ENCODE data around the gene JARID2.

JARID2 gene

GRCh38 chr6:15527838-15528617 lies 282.2 kb downstream of the JARID2 start:
- Histone ChIP-seq H3K36me3 (ENCODE audit: control insufficient read depth in 1 of 2, insufficient read depth in 2 of 2, low read length in 2 of 2) (peaks cover 17 to 55% of the 10 kb centered on the region in 2 donors), H3K4me3 (ENCODE audit: low read depth in 1 of 2, low read length in 2 of 2) (no peak overlapping the region), H3K4me1 (ENCODE audit: control insufficient read depth in 1 of 2, insufficient read depth in 2 of 2, low read length in 2 of 2) (peaks cover 0 to under 1% of the 10 kb centered on the region in 2 donors), H3K27me3 (ENCODE audit: control insufficient read depth in 1 of 2, insufficient read depth in 2 of 2, low read length in 2 of 2) (no peaks in the 10 kb centered on the region), H3K9ac (ENCODE audit: low read depth in 1 of 2, low read length in 2 of 2) (no peak overlapping the region), H3K9me3 (ENCODE audit: control insufficient read depth in 1 of 2, low read length in 2 of 2) (no peaks in the 10 kb centered on the region), H3K27ac (ENCODE audit: low read depth, low read length) (no peak overlapping the region)

- Histone ChIP-seq H3K27ac (ENCODE audit: low read depth, low read length) (no peak overlapping the region), H3K4me3 (ENCODE audit: low read depth in 1 of 2, low read length in 2 of 2) (no peak overlapping the region), H3K36me3 (ENCODE audit: control insufficient read depth in 1 of 2, insufficient read depth in 2 of 2, low read length in 2 of 2) (peaks cover 15 to 50% of the 10 kb centered on the region in 2 donors), H3K4me1 (ENCODE audit: control insufficient read depth in 1 of 2, insufficient read depth in 2 of 2, low read length in 2 of 2) (peaks cover 0 to 6% of the 10 kb centered on the region in 2 donors), H3K9ac (ENCODE audit: low read depth in 1 of 2, low read length in 2 of 2) (no peak overlapping the region), H3K27me3 (ENCODE audit: control insufficient read depth in 1 of 2, insufficient read depth in 2 of 2, low read length in 2 of 2) (no peaks in the 10 kb centered on the region), H3K9me3 (ENCODE audit: control insufficient read depth in 1 of 2, low read length in 2 of 2) (no peaks in the 10 kb centered on the region)
Observed at GRCh38 chr6:15528870-15529269, 283.0 kb downstream of the JARID2 start.

DNA sequence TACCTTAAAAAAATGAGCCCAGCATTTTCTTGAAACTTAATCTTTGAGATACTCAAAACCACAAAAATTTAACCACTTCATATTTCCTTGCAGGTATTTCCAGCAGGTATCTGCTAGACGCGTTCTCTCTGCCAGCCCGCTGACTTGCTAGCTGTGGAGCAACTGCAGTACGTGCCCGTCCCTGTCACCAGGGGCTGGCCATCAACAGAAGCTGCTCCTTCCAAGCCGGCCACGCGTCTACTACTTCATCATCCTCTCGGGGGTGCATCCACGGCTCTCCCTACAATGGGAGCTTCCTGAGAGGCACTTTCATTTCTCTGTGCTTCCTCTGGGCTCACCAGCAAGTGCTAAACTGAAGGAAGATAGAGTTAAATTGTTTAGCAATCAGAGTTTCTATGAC lies 284.5 kb downstream of the JARID2 start:
- H3K27ac ChIP-seq (ENCODE audit: low read depth, low read length), result no peak overlapping the region
- peaks cover 10 to 38% of the 10 kb centered on the region in 2 donors for H3K36me3 ChIP-seq (ENCODE audit: control insufficient read depth in 1 of 2, insufficient read depth in 2 of 2, low read length in 2 of 2)
- H3K9ac ChIP-seq (ENCODE audit: low read depth in 1 of 2, low read length in 2 of 2), result no peak overlapping the region
- H3K9me3 ChIP-seq (ENCODE audit: control insufficient read depth in 1 of 2, low read length in 2 of 2), result no peaks in the 10 kb centered on the region
- H3K4me3 ChIP-seq (ENCODE audit: low read depth in 1 of 2, low read length in 2 of 2), result no peak overlapping the region
- no peaks in the 10 kb centered on the region for H3K27me3 ChIP-seq (ENCODE audit: control insufficient read depth in 1 of 2, insufficient read depth in 2 of 2, low read length in 2 of 2)
- peaks cover 0 to 6% of the 10 kb centered on the region in 2 donors for H3K4me1 ChIP-seq (ENCODE audit: control insufficient read depth in 1 of 2, insufficient read depth in 2 of 2, low read length in 2 of 2)

GRCh38 chr6:15531973-15532372 lies 286.1 kb downstream of the JARID2 start:
- Histone ChIP-seq H3K27ac (ENCODE audit: low read depth, low read length) (no peak overlapping the region), H3K27me3 (ENCODE audit: control insufficient read depth in 1 of 2, insufficient read depth in 2 of 2, low read length in 2 of 2) (no peaks in the 10 kb centered on the region), H3K4me1 (ENCODE audit: control insufficient read depth in 1 of 2, insufficient read depth in 2 of 2, low read length in 2 of 2) (peaks cover 5 to 12% of the 10 kb centered on the region in 2 donors), H3K9me3 (ENCODE audit: control insufficient read depth in 1 of 2, low read length in 2 of 2) (no peaks in the 10 kb centered on the region), H3K36me3 (ENCODE audit: control insufficient read depth in 1 of 2, insufficient read depth in 2 of 2, low read length in 2 of 2) (peaks cover 10 to 32% of the 10 kb centered on the region in 2 donors), H3K9ac (ENCODE audit: low read depth in 1 of 2, low read length in 2 of 2) (no peak overlapping the region), H3K4me3 (ENCODE audit: low read depth in 1 of 2, low read length in 2 of 2) (no peak overlapping the region)

DNA sequence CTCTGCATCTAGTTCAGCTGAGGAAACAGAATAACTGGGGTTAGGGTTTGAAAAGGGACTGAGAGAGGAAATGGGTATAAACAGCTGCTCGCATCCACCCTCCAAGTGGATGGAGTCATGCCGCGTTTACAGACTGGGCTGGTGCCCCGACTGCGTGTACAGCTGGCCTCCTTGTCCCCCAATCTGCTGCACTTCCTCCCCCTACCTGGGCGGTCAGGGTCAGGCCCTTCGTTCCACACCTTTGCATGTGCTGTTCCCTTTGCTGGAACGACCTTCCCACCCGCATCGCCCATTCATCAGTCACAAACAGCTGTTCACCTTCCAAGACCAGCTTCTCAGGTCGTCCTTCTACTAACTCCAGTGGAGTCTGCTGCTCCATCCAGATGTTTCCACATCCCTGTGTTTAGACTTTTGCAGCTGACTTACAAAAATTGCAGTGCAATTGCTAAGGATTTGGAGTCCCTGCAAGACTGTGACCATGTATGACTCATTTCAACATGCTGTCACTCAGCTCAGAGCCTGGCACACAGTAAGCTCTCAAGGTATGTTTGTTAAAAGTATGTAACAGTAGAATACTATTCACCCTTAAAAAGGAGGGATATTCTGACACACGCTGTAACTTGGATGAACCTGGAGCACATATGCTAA lies 287.6 kb downstream of the JARID2 start:
- Histone ChIP-seq H3K27ac (ENCODE audit: low read depth, low read length) (no peak overlapping the region), H3K27me3 (ENCODE audit: control insufficient read depth in 1 of 2, insufficient read depth in 2 of 2, low read length in 2 of 2) (no peaks in the 10 kb centered on the region), H3K36me3 (ENCODE audit: control insufficient read depth in 1 of 2, insufficient read depth in 2 of 2, low read length in 2 of 2) (peaks cover 3 to 24% of the 10 kb centered on the region in 2 donors), H3K9me3 (ENCODE audit: control insufficient read depth in 1 of 2, low read length in 2 of 2) (no peaks in the 10 kb centered on the region), H3K4me3 (ENCODE audit: low read depth in 1 of 2, low read length in 2 of 2) (no peak overlapping the region), H3K4me1 (ENCODE audit: control insufficient read depth in 1 of 2, insufficient read depth in 2 of 2, low read length in 2 of 2) (peaks cover 5 to 12% of the 10 kb centered on the region in 2 donors), H3K9ac (ENCODE audit: low read depth in 1 of 2, low read length in 2 of 2) (no peak overlapping the region)

DNA sequence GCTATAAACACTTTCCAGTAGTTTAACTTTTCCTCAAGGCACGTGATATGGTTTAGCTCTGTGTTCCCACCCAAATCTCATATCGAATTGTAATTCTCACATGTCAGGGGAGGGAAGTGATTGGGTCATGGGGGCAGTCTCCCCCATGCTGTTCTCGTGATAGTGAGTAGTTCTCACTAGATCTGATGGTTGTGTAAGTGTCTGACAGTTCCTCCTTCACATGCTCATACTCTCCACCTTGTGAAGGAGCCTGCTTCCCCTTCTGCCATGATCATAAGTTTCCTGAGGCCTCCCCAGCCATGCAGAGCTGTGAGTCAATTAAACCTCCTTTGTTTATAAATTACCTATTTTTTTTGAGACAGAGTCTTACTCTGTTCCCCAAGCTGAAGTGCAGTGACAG lies 289.1 kb downstream of the JARID2 start:
- no peaks in the 10 kb centered on the region for H3K9me3 ChIP-seq (ENCODE audit: control insufficient read depth in 1 of 2, low read length in 2 of 2)
- no peak overlapping the region for H3K27ac ChIP-seq (ENCODE audit: low read depth, low read length)
- no peaks in the 10 kb centered on the region for H3K27me3 ChIP-seq (ENCODE audit: control insufficient read depth in 1 of 2, insufficient read depth in 2 of 2, low read length in 2 of 2)
- peaks cover 2 to 21% of the 10 kb centered on the region in 2 donors for H3K36me3 ChIP-seq (ENCODE audit: control insufficient read depth in 1 of 2, insufficient read depth in 2 of 2, low read length in 2 of 2)
- H3K4me1 ChIP-seq (ENCODE audit: control insufficient read depth in 1 of 2, insufficient read depth in 2 of 2, low read length in 2 of 2), result peaks cover 5 to 12% of the 10 kb centered on the region in 2 donors
- H3K9ac ChIP-seq (ENCODE audit: low read depth in 1 of 2, low read length in 2 of 2), result no peak overlapping the region
- H3K4me3 ChIP-seq (ENCODE audit: low read depth in 1 of 2, low read length in 2 of 2), result no peak overlapping the region

DNA sequence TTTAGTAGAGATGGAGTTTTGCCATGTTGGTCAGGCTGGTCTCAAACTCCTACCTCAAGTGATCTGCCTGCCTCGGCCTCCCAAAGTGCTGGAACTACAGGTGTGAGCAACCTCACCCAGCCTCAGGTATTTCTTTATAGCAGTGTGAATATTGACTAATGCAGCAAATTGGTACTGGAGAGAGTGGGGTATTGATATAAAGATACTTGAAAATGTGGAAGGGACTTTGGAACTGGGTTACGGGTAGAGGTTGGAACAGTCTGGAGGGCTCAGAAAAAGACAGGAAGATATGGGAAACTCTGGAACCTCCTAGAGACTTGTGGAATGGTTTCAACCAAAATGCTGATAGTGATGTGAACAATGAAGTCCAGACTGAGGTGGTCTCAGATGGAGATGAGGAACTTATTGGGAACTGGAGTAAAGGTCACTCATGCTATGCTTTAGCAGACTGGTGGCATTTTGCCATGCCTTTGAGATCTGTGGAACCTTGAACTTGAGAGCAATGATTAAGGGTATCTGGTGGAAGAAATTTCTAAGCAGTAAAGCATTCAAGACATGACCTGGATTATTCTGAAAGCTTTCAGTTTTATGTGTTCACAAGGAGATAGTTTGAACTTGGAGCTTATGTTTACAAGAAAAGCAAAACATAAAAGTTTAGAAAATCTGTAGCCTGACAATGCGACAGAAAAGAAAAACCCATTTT lies 289.8 kb downstream of the JARID2 start:
- no peaks in the 10 kb centered on the region for H3K9me3 ChIP-seq (ENCODE audit: control insufficient read depth in 1 of 2, low read length in 2 of 2)
- peaks cover 5 to 12% of the 10 kb centered on the region in 2 donors for H3K4me1 ChIP-seq (ENCODE audit: control insufficient read depth in 1 of 2, insufficient read depth in 2 of 2, low read length in 2 of 2)
- H3K9ac ChIP-seq (ENCODE audit: low read depth in 1 of 2, low read length in 2 of 2), result no peak overlapping the region
- H3K27me3 ChIP-seq (ENCODE audit: control insufficient read depth in 1 of 2, insufficient read depth in 2 of 2, low read length in 2 of 2), result no peaks in the 10 kb centered on the region
- H3K4me3 ChIP-seq (ENCODE audit: low read depth in 1 of 2, low read length in 2 of 2), result no peak overlapping the region
- H3K36me3 ChIP-seq (ENCODE audit: control insufficient read depth in 1 of 2, insufficient read depth in 2 of 2, low read length in 2 of 2), result peaks cover 0 to 18% of the 10 kb centered on the region in 2 donors
- no peak overlapping the region for H3K27ac ChIP-seq (ENCODE audit: low read depth, low read length)

DNA sequence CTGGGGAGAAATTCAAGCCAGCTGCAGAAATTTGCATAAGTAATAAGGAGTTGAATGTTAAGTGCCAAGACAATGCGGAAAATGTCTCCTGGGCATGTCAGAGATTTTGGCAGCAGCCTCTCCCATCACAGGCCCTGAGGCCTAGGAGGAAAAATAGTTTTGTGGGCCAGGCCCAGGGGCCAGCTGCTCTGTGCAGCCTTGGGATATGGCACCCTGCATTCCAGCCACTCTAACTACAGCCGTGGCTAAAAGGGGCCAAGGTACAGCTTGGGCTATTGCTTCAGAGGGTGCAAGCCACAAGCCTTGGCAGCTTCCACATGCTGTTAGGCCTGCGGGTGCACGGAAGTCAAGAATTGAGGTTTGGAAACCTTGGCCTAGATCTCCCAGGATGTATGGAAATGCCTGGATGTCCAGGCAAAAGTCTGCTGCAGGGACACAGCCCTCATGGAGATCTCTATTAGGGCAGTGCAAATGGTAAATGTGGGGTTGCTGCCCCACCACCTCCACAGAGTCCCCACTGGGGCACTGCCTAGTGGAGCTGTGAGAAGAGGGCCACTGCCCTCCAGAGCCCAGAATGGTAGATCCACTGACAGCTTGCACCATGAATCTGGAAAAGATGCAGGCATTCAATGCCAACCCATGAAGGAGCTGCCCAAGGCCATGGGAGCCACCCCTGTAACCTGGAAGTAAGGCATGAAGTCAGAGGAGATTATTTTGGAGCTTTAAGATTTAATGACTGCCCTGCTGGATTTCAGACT lies 290.5 kb downstream of the JARID2 start:
- H3K27ac ChIP-seq (ENCODE audit: low read depth, low read length), result no peak overlapping the region
- H3K36me3 ChIP-seq (ENCODE audit: control insufficient read depth in 1 of 2, insufficient read depth in 2 of 2, low read length in 2 of 2), result peaks cover 0 to 11% of the 10 kb centered on the region in 2 donors
- H3K4me1 ChIP-seq (ENCODE audit: control insufficient read depth in 1 of 2, insufficient read depth in 2 of 2, low read length in 2 of 2), result peaks cover 5 to 12% of the 10 kb centered on the region in 2 donors
- H3K9ac ChIP-seq (ENCODE audit: low read depth in 1 of 2, low read length in 2 of 2), result no peak overlapping the region
- no peaks in the 10 kb centered on the region for H3K27me3 ChIP-seq (ENCODE audit: control insufficient read depth in 1 of 2, insufficient read depth in 2 of 2, low read length in 2 of 2)
- H3K4me3 ChIP-seq (ENCODE audit: low read depth in 1 of 2, low read length in 2 of 2), result no peak overlapping the region
- no peaks in the 10 kb centered on the region for H3K9me3 ChIP-seq (ENCODE audit: control insufficient read depth in 1 of 2, low read length in 2 of 2)

- H3K9me3 ChIP-seq (ENCODE audit: control insufficient read depth in 1 of 2, low read length in 2 of 2), result no peaks in the 10 kb centered on the region
- H3K36me3 ChIP-seq (ENCODE audit: control insufficient read depth in 1 of 2, insufficient read depth in 2 of 2, low read length in 2 of 2), result peaks cover 0 to 1% of the 10 kb centered on the region in 2 donors
- H3K9ac ChIP-seq (ENCODE audit: low read depth in 1 of 2, low read length in 2 of 2), result no peak overlapping the region
- no peak overlapping the region for H3K27ac ChIP-seq (ENCODE audit: low read depth, low read length)
- peaks cover 5 to 11% of the 10 kb centered on the region in 2 donors for H3K4me1 ChIP-seq (ENCODE audit: control insufficient read depth in 1 of 2, insufficient read depth in 2 of 2, low read length in 2 of 2)
- H3K4me3 ChIP-seq (ENCODE audit: low read depth in 1 of 2, low read length in 2 of 2), result no peak overlapping the region
- no peaks in the 10 kb centered on the region for H3K27me3 ChIP-seq (ENCODE audit: control insufficient read depth in 1 of 2, insufficient read depth in 2 of 2, low read length in 2 of 2)
Observed at GRCh38 chr6:15538106-15538505, 292.2 kb downstream of the JARID2 start.

Measured in duodenal mucosa (tissue), 2 donors.